GM23248 (cell line): ENCODE data around the gene IL31. TPM values are rescaled to one million over a fixed set of nuclear protein-coding genes. Genes with fewer than 3 reads are reported as not detected.
"Not testable (repeated sequence)": the region's sequence is repeated elsewhere in the genome, so short reads cannot be mapped to it uniquely, and the experiment has no call there.

Experiments used
- DNase-seq: peaks from one replicate; pipeline ENCODE4 v3.0.0-alpha.2; 2015
- H2AFZ ChIP-seq: fragments of 200-600 bp; sonication (generic); 2 replicates; pipeline ENCODE4 v1.6.1; 2016; ENCODE audit warnings: antibody characterized with exemption
- H3F3A ChIP-seq: fragments of 200-600 bp; sonication (generic); 2 replicates; pipeline ENCODE4 v1.6.1; 2016; ENCODE audit warnings: mild to moderate bottlenecking, antibody characterized with exemption, mixed run types; ENCODE audit not compliant: insufficient read depth
- H3K27ac ChIP-seq: fragments of 200-600 bp; sonication (generic); 2 replicates; pipeline ENCODE4 v1.5.1; 2016; ENCODE audit warnings: mild to moderate bottlenecking
- H3K27me3 ChIP-seq: fragments of 200-600 bp; sonication (generic); replicated peaks from 2 replicates; pipeline ENCODE4 v1.6.1; 2016; ENCODE audit warnings: mild to moderate bottlenecking; ENCODE audit not compliant: insufficient read depth
- H3K36me3 ChIP-seq: fragments of 200-600 bp; sonication (generic); 2 replicates; pipeline ENCODE4 v1.6.1; 2016; ENCODE audit warnings: low read depth, mild to moderate bottlenecking
- H3K4me1 ChIP-seq: fragments of 200-600 bp; sonication (generic); 2 replicates; pipeline ENCODE4 v1.6.1; 2016; ENCODE audit warnings: mild to moderate bottlenecking; ENCODE audit not compliant: insufficient read depth
- H3K4me2 ChIP-seq: fragments of 200-600 bp; sonication (generic); one replicate; pipeline ENCODE4 v1.6.1; 2016; ENCODE audit warnings: mild to moderate bottlenecking; ENCODE audit not compliant: unreplicated experiment
- H3K4me3 ChIP-seq: fragments of 200-600 bp; sonication (generic); 2 replicates; pipeline ENCODE4 v1.5.1; 2016; ENCODE audit warnings: mild to moderate bottlenecking
- H3K79me2 ChIP-seq: fragments of 200-600 bp; sonication (generic); 2 replicates; pipeline ENCODE4 v1.6.1; 2016; ENCODE audit warnings: mild to moderate bottlenecking; ENCODE audit not compliant: insufficient read depth
- H3K9ac ChIP-seq: fragments of 200-600 bp; sonication (generic); 2 replicates; pipeline ENCODE4 v1.6.1; 2016; ENCODE audit warnings: mild to moderate bottlenecking
- H3K9me2 ChIP-seq: fragments of 200-600 bp; sonication (generic); 2 replicates; pipeline ENCODE4 v1.6.1; 2016; ENCODE audit warnings: mixed run types, mild to moderate bottlenecking, moderate library complexity; ENCODE audit not compliant: insufficient read depth
- H3K9me3 ChIP-seq: fragments of 200-600 bp; sonication (generic); one replicate; pipeline ENCODE4 v1.6.1; 2017; ENCODE audit warnings: low read depth
- H4K20me1 ChIP-seq: fragments of 200-600 bp; sonication (generic); 2 replicates; pipeline ENCODE4 v1.6.0; 2016; ENCODE audit not compliant: insufficient read depth
- EZH2 ChIP-seq: fragments of 200-600 bp; sonication (generic); IDR thresholded peaks from 2 replicates; pipeline ENCODE4 v1.6.1; 2018; ENCODE audit warnings: antibody characterized with exemption, mild to moderate bottlenecking; ENCODE audit not compliant: insufficient read depth, poor library complexity, severe bottlenecking
- EZH2phosphoT487 ChIP-seq: fragments of 200-600 bp; sonication (generic); IDR thresholded peaks from 2 replicates; pipeline ENCODE4 v1.6.1; 2018; ENCODE audit warnings: antibody characterized with exemption, moderate library complexity, mild to moderate bottlenecking, low read depth; ENCODE audit not compliant: insufficient read depth
- WGBS, 2 experiments: methylation state at CpG; one replicate each; pipeline ENCODE4 v1.1.6; 2015 to 2017; ENCODE audit warnings: low lambda C conversion rate in 2 of 2, low coverage in 1 of 2; ENCODE audit errors: missing lambda C conversion rate in 2 of 2; 5-methylcytosine and 5-hydroxymethylcytosine counted together
- in situ Hi-C: fragments of 300-500 bp; cut with MboI; formaldehyde crosslinking; loops from 2 replicates; pipeline ENCODE4 v1.15.0; 2020
- polyA plus RNA-seq: library from polyadenylated mRNA; unstranded; fragments of >200 nt; fragmentation: Nextera tagmentation; extraction: Ambion mirVana; gene quantifications from 2 replicates; pipeline ENCODE4 v1.2.1, GENCODE V29; 2016
- total RNA-seq: library from RNA; depleted of rRNA; stranded (reverse); fragments of >200 nt; shearing (Covaris generic); gene quantifications from 2 replicates; pipeline ENCODE4 v1.2.3, GENCODE V29; 2014

Gene IL31
- total and polyA plus RNA-seq, 2 experiments from 2014 or later = not detected

- WGBS, 2 experiments = 88 to 90% methylated on average over 18 of the region's 18 CpGs
- Histone ChIP-seq H3K27ac (no peak overlapping the region), H3K9me3 (no peaks in the 10 kb centered on the region), H3K36me3 (no peaks in the 10 kb centered on the region), H2AFZ (no peak overlapping the region), H3K4me1 (peaks cover 4% of the 10 kb centered on the region; the same call in 1 of the 2 replicates), H3K9me2 (no peaks in the 10 kb centered on the region), H3K4me2 (no peak overlapping the region), H3K4me3 (no peak overlapping the region), H3F3A (peaks cover 8% of the 10 kb centered on the region), H4K20me1 (no peaks in the 10 kb centered on the region), H3K79me2 (no peaks in the 10 kb centered on the region), H3K9ac (no peak overlapping the region), H3K27me3 (no peaks in the 10 kb centered on the region)
- DNase-seq = no peak
- in situ Hi-C loops = no loop called here
- no peak for TF ChIP-seq EZH2
- TF ChIP-seq EZH2phosphoT487 = no peak
Observed at GRCh38 chr12:122184517-122184916, 10.5 kb upstream of the IL31 start.

GRCh38 chr12:122183588-122183940, 9.5 kb upstream of the IL31 start:
- peak overlapping the region; percentile 80 for H2AFZ ChIP-seq
- no peaks in the 10 kb centered on the region for H3K9me3 ChIP-seq
- peak overlapping the region; percentile 63 for H3K4me2 ChIP-seq
- no peaks in the 10 kb centered on the region for H3K79me2 ChIP-seq
- H3K9me2 ChIP-seq = no peaks in the 10 kb centered on the region
- H3F3A ChIP-seq = peaks cover 8% of the 10 kb centered on the region
- H3K4me1 ChIP-seq = peaks cover 4% of the 10 kb centered on the region; the same call in 1 of the 2 replicates
- H3K27me3 ChIP-seq = no peaks in the 10 kb centered on the region
- H4K20me1 ChIP-seq = no peaks in the 10 kb centered on the region
- DNase-seq = no peak
- H3K27ac ChIP-seq = no peak overlapping the region
- H3K36me3 ChIP-seq = no peaks in the 10 kb centered on the region
- TF ChIP-seq EZH2phosphoT487 (no peak), EZH2 (no peak)
- 71 to 80% methylated on average over 10 of the region's 10 CpGs for WGBS, 2 experiments
- in situ Hi-C loops = no loop called here
- peak overlapping the region; percentile 68; the same call in 1 of the 2 replicates for H3K4me3 ChIP-seq
- peak overlapping the region; percentile 70 for H3K9ac ChIP-seq

DNA sequence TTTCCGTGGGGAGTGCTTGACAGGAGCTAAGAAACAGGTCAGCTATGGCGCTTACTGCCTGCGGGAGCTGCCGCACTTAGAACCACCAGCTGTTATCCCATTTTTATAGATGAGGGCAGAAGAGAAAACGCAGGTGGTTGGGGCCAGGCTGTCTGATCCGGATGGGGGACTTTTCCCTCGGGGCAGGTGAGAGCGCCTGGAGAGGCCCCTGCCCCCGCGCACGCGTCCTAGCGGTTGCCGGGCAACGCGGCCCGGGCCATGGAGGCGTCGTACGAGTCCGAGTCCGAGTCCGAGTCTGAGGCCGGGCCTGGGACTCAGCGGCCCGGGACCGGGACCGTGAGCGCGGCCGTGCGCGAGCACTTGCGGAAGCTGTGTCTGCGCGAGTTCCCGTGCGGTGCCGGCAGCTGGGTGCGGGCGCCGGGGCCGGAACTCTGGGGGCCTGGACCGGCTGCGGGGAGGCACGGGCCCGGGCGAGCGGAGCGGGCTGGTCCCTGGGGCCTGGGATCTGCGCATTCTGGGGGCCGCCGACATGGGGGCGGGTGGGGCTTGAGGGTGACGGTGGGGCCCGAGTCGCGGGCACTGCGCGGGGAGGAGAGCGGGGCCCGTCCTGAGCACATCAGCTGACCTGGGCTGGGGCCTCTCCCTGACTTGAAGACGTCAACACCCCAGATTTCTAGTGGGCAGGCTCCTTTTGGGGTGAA, 9.0 kb upstream of the IL31 start, which contains the start of gene LRRC43:
Gene LRRC43 (plus strand): TSS at position 237 of the 701 bp plus-strand sequence. CDS start 22 bp downstream, at position 259.
- WGBS, 2 experiments = 5 to 6% methylated on average over 44 to 51 of the region's 63 CpGs
- Histone ChIP-seq H3K4me3 (peak within 1 kb of the TSS; percentile 68), H3K27me3 (no peaks in the 10 kb centered on the region), H3K36me3 (no peaks in the 10 kb centered on the region), H3F3A (peaks cover 8% of the 10 kb centered on the region), H3K9ac (peak within 1 kb of the TSS; percentile 70), H3K4me2 (peak within 1 kb of the TSS; percentile 63), H3K4me1 (peaks cover 4% of the 10 kb centered on the region; the same call in 1 of the 2 replicates), H3K27ac (no peak within 1 kb of the TSS), H2AFZ (peak within 1 kb of the TSS; percentile 80), H3K9me3 (no peaks in the 10 kb centered on the region), H3K79me2 (no peaks in the 10 kb centered on the region), H4K20me1 (no peaks in the 10 kb centered on the region), H3K9me2 (no peaks in the 10 kb centered on the region)
- in situ Hi-C loops = no loop called here
- TF ChIP-seq EZH2phosphoT487 (no peak), EZH2 (no peak)
- DNase-seq = peak; percentile 64

DNA sequence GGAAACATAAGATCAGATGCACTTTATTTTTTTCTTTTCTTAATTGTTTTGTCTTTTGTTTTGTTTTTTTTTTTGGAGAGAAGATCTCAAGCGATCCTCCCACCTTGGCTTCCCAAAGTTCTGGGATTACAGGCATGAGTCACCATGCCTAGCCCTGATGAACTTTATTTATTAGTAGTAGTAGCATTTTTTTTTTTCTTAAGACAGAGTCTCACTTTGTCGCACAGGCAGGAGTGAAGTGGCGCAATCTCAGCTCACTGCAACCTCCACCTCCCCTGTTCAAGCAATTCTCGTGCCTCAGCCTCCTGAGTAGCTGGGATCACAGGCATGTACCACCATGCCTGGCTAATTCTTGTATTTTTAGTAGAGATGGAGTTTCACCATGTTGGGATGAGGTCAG, 2.5 kb upstream of the IL31 start:
- H3K4me2 ChIP-seq, H3K79me2 ChIP-seq, H3K9ac ChIP-seq, DNase-seq, H4K20me1 ChIP-seq, H3K36me3 ChIP-seq, H3K27ac ChIP-seq, H3K9me2 ChIP-seq, H3K9me3 ChIP-seq, H2AFZ ChIP-seq, H3K4me3 ChIP-seq, in situ Hi-C loops, H3K27me3 ChIP-seq, H3F3A ChIP-seq, H3K4me1 ChIP-seq: not testable (repeated sequence)
- 89 to 95% methylated on average over 4 of the region's 4 CpGs for WGBS, 2 experiments
